GM19452 (cell line): Measurements from ENCODE around the gene XIST.
"Not testable (repeated sequence)": the region's sequence is repeated elsewhere in the genome, so short reads cannot be mapped to it uniquely, and the experiment has no call there.

ENCODE experiments used
- ATAC-seq: cut with Tn5 transposase; IDR thresholded peaks from one replicate; pipeline ENCODE4 v1.9.1; 2021; ENCODE audit not compliant: unreplicated experiment

The XIST gene

DNA sequence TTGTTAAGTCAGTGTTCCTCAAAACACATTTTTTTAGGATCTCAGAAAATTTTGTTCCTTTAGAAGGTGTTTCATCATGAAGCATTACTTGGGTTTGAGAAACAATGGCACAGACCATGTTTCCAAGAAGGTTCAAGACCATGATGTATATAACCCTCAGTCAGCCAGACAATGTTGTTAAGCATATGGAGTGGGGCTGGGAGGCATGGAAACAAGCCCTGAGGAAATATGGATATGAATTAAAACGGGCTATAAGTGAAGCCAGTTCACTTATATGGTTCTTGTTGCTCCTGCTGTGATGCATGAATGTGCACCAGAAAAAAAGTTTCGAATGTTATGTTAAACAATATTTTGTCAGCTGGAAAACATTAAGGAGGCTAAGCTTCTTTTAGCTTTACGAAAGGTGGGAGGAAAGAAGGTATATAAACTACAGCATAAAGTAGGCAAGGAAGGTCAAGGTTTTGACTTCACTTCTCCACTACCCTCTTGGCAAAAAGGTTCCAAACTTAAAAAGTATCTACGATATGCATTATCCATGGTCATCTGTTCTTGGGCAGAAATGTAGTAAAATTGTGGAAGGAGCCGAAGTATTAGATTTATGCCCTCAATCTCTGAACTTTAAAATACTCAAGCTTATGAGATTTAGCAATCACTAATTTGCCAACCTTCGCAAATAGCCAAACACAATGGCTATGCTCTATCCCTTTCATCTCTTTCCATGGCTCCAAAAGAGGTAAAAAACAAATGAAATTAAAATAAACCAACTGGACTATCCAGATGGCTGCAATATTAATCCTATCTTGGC lies 12.2 kb downstream of the XIST start:
- ATAC-seq: no peak

DNA sequence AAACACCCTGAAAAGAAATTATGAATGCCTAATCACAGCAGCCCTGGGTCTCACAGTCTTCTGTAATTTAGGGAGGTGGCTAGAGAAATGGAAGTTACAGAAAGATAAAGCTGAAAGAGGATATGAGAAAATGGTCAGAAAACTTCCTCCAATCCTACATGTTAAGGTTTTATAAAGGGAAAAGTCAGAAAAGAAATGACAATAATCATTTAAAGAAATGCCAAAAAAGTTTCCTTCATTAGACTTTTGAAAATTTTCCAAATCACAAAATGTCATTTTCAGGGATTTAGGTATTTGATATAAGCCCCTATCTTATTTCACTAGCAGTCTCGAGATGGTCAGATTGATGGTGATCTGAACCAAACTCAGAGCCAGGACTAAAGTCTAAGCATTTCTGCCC lies 13.4 kb downstream of the XIST start:
- ATAC-seq: no peak

DNA sequence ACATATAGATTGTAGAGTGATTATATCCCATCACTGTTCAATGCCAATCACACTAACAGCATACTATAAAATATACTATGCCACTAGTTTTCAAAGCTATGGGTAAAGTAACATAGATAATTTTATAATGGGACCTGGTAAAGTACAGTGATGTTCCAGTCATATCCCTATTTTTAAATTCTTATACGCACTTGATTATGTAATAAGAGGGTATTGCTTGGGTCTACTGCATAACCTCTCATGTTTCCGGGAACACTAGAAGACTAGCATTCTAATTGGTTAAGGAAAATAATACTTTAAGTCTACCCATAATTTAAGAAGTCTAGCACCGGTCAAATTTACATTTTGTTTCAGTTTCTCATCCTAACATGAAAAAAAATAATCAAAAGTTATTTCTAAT lies 14.4 kb downstream of the XIST start:
- ATAC-seq: no peak

DNA sequence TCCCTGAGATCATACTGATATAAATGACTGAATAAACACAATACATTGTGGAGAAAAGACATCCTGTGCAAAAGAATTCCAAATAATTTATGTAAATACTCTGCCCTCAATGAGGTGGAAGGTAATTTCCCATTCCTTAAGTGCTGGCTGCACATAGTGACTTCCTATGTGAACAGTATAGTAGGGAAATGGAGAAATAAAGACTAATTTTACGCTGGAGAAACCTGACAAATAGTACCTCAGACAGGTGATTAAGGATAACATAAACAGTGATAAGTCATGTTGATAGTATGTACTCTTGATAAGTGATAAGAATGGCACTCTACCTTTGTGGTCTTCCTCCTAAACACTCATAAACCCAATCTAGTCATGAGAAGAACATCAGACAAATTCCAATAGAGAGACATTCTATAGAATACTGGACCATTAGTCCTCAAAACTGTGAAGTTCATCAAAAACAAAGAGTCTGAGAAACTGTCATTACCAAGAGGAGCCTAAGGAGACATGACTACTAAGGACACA lies 15.5 kb downstream of the XIST start:
- ATAC-seq: no peak

DNA sequence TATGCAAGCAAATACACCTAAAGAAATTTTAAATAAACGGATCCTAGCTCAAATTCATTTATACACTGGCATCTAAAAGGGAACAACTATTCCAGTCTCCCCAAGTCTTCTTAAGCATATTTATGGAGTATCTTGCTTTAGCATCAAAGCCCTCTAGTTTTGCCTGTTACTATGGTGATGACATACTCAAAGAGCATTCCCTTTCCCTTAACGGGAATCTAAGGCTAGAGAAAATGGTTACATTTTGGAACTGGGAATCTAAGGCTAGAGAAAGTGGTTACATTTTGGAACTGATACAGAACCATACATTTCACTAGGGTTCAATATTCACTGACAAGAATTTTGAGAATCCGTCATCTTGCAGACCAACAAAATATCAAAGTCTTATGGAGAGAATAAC lies 18.3 kb downstream of the XIST start:
- ATAC-seq: no peak

DNA sequence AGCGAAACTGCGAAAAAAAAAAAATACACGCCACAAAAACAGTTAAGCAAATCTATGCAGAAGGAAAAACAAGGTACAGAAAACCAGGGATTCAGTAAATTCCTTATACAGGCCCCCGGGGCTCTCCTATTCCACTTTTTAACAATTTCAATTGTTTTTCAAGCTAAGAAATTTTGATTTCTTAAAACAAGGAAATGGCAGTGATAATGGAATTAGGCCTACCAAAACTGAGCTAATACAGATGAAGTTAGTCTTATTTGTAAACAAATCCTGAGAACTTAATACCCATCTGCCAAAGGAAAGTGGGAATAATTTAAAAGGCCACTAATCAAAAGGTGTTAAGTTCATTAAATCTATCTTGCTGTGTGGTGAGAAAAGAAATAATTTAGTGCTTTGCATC lies 20.2 kb downstream of the XIST start:
- no peak for ATAC-seq

DNA sequence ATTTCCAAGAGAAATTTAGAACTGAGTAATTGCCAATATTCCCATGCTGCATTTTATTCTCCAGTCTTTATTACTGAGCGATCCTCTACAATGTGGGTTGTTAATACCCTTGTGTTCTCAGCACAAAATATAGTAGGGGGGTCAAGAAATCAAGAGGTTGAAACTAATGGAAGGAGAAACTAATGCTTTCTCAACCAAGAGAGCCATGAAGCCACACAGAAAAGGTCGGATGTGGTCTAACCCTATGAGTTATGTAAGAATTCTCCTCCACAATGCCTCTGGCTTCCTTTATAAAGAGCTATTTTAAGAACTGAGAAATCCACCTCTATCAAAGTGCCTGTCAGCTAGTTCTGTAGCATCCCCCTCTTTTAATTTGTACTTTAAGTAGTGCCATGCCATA lies 21.0 kb downstream of the XIST start:
- ATAC-seq: no peak

DNA sequence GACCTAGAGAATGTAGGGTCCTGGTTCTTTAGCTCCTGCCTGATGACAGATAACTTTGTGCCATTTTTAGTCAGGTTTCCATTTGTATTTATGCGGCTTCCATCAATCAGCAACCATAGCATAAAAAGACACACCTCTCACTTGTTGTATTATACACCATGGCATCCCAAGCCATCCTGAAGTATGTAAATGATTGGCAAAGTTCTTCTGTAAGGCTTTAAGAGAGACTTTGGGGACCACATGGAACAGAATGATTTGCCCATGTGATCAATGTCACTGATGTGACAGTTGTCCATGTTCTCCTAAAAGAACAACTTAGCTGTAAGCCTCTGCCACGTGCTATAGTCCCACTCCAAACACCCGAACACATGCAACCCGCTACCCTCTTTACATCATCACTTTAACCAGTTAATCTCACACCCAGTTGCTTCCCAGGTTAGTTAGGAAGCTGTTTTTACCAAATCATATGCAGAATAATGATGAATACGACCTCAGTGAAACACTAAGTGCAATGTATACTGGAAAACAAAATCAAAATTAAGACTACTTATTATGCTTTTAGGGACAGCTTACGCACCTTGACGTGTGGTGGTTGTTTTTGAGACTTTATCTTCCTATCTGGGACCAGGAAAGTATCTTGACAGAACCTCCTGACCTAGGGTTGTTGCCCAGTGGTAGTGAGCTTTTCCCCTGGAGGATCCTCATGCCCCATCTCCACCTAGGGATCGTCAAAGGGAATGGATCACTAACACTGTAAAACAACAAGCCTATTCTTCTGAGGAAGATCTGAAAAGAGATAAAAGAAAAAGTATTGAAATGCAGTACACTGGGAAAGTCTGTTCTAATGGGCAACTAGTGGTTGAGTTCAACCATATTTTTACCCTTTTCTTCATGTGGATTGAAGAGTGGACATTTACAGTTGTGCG lies 21.8 kb downstream of the XIST start:
- no peak for ATAC-seq

DNA sequence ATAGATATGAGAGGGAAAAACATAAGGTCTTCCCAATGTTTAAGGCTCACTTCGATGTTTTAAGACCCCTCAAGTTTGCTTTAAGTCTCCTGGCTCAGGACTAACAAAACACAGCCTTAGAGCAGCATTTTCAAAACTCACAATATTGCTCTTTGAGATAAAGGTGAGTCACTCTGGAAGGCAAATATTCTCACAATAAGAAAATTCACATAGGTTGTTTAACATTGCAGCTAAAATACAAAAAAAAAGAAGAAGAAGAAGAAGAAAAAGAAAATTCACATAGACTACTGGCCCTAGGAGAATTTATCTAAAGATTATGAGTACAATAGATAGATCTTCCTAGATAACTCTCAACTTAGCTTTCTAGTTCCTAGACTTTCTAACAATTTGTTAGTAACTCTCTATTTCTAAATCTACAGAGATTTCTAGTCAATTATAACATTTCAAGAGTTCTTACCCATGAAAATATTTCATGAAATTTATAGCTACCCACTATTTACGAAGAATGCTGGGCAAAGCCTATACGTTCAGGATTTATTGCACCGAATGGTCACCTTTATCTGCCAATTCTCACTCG lies 22.5 kb downstream of the XIST start:
- ATAC-seq: no peak

DNA sequence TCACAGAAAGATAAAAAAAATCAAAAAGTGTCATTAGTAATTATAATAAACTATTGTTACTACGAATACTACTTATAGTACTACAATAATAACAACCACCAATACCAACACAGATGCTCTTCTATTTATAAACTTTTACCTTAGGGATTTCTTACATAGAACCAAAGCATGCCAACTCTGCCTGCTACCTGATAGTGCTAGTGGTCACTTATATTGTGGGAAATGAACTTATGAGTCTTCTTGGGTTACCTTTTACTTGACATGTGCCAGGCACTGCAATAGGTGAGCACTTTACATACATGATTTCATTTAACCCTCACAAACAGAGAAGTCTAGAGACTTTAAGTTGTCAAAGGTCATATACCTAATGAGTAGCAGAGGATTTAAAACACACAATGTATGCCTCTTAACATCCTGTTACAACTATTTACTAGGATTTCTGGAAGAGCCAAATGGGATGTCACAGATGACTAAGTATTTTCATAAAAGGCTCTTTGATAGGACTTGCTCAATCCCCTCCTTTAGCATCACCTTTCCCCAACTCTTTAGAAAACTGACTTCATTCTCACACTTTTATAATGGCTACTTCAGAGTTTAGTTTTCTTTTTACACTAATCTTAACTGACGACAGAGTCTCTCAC lies 24.3 kb downstream of the XIST start:
- ATAC-seq: no peak

DNA sequence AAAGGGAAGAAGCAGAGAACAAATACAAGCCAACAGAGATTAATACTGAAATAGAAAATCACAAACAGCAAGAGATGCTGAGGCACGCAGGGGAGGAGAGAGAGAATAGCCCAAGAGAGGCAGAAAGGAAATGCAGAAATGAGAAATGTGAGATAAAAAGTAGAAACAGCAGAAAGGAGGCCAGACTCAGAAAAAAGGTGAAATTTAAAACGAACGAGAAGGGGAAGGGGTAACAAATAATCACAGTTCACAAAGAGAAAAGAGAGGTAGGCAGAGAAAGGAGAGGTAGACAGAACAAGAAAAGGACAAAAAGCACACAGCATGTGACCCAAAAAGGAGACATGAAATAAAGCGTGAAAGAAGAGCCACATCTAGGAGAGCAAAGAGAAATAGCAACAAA lies 25.1 kb downstream of the XIST start:
- ATAC-seq: no peak

DNA sequence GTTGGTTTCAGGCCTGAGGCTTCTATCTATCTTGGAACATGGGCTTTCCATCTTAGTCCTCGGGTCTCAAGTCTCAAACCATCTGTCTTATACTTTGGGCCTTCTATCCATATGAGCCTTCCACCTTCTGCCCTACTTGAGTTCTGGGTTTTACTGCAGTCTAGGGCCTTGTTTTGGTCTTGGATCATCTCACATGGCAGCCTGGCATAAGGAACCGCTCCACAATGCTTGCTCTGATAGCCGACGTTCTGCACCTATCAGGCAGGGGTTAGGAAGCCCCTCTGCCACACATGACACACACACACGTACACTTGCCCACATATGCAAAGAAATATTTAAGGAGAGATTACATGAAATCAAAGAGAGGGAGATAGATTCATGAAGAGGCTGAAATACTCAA lies 25.5 kb downstream of the XIST start:
- ATAC-seq: no peak

DNA sequence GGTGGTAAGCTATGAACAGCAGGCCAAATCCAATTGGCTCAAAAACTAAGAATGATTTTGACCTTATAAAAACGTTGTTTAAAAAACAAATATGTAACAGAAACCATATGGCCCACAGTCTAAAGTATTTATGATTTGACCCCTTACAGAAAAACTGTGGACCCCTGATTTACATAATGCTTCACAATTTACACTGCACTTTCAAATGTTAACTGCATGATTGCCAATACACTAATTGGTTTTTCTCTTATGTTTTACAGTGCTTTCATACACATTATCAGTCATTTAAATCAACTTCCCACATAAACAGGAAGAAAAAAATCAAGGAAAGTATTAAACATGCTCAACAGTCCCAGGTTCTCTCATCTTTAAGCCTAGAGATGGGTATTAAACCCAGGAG lies 26.9 kb downstream of the XIST start:
- ATAC-seq: no peak

DNA sequence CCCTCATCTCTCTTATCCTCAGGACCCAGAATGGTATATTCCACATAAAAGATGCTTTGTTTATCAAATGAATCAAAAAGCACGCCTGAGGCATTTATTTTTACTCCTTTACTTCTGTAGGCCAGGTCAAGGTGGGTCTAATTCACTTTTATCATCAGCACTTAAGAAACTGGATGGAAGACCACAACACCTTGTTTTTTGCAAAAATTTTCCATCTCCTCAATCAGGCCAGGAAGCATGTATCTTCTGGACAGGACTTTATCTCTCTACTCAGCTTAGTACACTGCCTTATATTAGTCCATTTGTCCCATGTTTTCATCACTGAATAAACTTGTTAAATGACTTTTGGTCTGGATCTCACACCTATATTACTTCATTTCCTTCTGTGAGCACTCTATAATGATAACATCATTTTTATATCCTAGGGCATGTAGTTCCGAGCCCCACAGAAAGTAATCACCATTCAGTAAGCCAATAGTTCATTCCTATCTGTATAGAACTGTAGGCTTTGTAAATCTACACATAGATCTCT lies 29.0 kb downstream of the XIST start:
- ATAC-seq: no peak

DNA sequence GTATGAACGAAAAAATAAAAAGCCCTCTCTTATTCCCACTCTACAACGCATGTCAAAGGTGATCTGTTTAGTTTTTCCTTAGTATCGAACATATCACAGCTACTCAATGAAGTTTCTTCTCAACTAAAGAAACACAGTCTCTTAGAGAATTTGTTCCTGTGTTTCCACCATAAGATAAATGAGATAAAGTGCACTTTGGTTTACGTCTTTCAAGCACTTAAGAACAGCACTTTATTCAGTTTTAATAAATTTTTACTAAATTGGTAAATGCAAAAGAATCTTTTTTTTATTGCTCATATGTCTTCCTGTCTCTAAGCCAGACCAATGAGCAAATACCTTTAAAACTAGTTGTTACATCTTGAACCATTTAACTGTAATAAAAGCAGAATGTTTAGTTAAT lies 29.7 kb downstream of the XIST start:
- no peak for ATAC-seq

DNA sequence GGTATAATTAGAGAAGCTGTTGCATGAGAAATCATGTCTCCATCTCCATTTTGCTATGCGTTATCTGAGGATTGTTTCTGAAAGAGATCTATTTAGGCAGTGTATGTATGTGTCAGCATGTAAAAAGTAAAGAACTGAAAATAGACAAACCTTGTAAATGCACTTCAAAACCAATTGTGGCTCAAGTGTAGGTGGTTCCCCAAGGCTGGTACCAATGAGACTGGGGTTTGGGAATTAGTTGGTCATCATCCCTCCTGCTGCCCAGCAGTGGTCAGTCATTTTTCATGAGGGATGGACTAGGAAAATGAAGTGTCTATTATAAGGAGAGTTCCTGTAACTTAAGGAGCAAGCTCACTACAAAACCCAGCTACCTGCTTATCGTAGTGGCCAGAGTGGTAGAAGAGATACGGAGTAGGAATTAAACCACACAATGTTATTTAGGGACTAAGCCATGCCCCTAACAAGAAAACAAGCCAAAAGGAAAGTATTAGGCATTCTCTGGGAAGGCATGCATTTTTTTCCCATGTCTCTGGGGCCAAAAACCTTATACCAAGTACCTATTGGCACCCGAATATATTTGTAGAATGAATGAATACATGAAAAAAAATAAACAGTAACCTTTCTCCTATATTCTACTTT lies 30.5 kb downstream of the XIST start:
- ATAC-seq: no peak

DNA sequence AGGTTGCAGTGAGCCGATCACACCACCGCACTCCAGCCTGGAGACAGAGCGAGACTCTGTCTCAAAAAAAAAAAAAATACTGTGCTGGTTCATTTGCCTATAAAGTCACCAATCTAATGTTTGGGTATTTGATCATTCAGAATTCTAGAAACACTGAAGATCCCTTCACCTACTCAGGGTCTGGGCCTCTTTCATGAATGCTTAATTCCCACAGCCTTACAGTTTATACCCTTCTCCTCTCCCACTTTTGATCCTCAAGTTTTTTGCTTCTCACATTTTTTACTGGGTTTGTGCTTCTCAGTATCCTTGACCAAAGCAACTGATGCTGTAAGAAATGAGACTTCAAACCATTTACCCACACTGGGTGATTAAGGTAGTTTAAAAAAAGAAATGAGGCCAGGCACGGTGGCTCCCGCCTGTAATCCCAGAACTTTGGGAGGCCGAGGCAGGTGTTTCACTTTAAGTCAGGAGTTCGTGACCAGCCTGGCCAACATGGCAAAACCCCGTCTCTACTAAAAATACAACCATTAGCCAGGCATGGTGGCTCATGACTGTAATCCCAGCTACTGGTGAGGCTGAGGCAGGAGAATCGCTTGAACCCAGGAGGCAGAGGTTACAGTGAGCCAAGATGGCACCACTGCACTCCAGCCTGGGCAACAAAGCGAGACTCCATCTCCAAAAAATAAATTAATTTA lies 32.5 kb downstream of the XIST start:
- ATAC-seq: not testable (repeated sequence)

DNA sequence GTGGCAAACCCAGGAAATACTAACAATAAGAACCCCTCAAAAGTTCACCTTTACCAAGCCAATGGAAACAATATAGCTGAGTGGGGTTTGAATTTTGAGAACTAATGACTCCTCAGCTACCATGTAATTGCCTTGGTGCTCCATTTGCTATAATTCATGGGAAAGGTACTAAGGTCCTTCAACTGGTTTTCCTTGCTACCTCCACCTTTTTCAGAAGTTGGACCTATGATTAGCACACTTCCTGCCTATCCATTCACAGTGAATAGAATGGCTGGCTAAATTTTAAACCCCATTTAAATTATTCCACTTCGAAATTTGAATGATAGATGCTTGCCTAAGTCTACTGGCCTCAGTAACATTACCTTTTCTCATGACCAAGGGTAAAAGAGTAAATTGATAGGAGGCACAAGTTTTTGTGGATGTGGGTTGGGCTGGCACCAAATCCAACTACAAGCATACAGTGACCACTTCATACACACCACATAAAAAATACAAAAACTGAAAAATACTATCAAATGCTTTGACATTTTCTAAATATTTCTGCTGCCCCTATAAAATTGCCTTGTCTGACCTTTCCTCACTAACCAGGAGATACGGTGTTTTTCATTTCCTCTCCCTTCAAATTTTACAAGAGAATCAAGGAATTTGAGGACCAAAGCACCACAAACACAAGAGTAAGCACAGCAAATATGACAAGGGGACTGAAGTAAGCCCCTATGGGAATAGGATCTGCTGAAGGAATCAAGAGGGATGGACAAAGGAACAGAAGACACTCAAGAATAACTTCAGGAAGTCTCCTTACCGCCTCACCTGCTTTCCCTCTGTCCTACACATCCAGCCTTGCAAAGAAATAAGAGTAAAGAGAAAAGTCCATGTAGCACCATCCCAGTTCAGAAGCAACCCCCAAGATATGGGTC lies 34.1 kb downstream of the XIST start:
- no peak for ATAC-seq
